Activated gamma-delta T cell (primary cell): ENCODE results near the gene YPEL5.
A peak's percentile ranks its signal among the peaks of the same experiment; 100 is the strongest.
"Not testable (repeated sequence)": the region's sequence is repeated elsewhere in the genome, so short reads cannot be mapped to it uniquely, and the experiment has no call there.

Source experiments
- DNase-seq: peaks from one replicate; lab custom pipeline; 2025; lab: John Stamatoyannopoulos, UW
- total RNA-seq, 2 donors: gene quantifications; one replicate each; lab custom pipeline; 2026; lab: John Stamatoyannopoulos, UW

Gene YPEL5
- 117 to 159 reads per million in 2 donors for total RNA-seq

GRCh38 chr2:30146337-30147195, at the start of gene YPEL5:
Gene YPEL5 (plus strand): TSS chr2:30147007. CDS start chr2:30156652, 9,645 bp downstream.
- peak; percentile 98 for DNase-seq

GRCh38 chr2:30098266-30099005, 48.4 kb upstream of the YPEL5 start:
- DNase-seq: no peak

DNA sequence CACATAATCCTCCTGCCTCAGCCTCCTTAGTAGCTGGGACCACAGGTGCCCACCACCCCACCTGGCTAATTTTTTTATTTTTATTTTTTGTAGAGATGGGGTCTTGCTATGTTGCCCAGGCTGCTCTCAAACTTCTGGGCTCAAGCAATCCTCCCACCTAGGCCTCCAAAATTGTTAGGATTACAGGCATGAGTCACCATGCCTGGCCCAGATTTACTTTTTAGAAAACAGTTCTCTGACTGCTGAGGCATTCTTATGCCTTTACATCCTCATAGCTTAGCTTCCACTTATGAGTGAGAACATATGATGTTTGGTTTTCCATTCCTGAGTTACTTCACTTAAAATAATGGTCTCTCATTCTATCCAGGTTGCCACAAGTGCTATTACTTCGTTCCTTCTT, 47.4 kb upstream of the YPEL5 start:
- not testable (repeated sequence) for DNase-seq

- not testable (repeated sequence) for DNase-seq
Observed at GRCh38 chr2:30100691-30101090, 46.1 kb upstream of the YPEL5 start.

DNA sequence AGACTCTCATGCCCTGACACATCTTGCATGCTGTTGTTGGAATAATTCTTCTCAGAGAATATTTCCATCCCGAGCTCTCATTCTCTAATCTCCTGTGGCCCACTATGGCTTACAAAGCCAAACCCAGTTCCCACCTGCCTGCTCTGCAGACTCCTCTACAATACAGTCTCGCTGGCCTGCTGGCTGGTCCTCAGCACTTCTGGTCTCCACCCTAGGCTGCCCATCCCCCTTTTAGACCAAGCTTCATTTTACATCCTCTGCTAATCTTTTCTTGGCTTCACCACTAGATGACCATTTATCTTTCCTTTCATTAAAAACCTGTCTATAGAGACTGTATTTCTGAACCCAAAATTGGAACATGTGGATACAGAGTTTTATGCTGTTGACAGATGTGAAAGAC, 42.5 kb upstream of the YPEL5 start:
- DNase-seq: no peak

- DNase-seq: no peak
Observed at GRCh38 chr2:30105556-30105955, 41.3 kb upstream of the YPEL5 start.

- DNase-seq: no peak
Observed at GRCh38 chr2:30106543-30106942, 40.3 kb upstream of the YPEL5 start.

GRCh38 chr2:30108192-30108591, 38.6 kb upstream of the YPEL5 start:
- DNase-seq: no peak

GRCh38 chr2:30108851-30109250, 38.0 kb upstream of the YPEL5 start:
- DNase-seq: no peak

- no peak for DNase-seq
Observed at GRCh38 chr2:30109856-30110255, 37.0 kb upstream of the YPEL5 start.

DNA sequence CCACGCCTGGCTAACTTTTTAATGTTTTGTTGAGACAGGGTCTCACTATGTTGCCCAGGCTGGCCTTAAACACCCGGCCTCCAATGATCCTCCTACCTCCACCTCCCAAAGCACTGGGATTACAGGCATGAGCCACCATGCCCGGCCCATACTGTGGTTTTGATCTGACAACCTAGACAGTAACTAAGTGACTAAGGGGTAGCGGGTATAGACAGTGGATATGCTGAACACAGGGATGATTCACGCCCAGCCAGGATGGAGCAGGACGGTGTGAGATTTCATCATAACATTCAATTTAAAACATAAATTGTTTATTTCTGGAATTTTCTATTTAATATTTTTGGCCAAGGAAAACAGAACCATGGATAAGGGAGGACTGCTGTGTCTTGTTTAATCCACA, 36.0 kb upstream of the YPEL5 start:
- DNase-seq: no peak

DNA sequence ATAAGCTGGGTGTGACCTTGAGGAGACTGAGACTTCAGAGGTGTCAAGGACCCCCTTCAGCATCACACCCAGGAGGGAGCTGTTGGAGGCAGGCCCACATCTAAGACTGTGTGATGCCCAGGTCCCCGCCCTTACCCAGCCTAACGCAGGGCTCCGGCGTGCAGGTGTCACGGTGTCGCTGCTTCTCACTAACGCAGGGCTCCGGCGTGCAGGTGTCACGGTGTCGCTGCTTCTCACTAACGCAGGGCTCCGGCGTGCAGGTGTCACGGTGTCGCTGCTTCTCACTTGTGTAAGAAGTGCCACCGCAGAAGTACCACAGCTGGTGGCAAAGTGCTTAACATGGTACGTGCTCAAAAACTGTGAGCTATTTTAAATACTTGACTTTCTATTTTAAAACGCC, 35.6 kb upstream of the YPEL5 start:
- not testable (repeated sequence) for DNase-seq

DNA sequence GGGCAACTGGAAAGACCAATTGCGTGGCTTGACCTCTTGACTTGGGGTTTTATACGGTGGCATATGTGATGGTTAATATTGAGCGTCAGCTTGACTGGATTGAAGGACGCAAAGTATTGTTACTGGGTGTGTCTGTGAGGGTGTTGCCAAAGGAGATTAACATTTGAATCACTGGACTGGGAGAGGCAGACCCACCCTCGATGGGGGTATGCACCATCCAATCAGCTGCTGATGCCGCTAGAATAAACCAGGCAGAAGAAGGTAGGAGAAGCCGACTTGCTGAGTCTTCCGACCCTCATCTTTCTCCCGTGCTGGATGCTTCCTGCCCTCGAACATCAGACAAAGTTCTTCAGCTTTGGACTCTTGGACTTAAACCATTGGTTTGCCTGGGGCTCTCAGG, 34.2 kb upstream of the YPEL5 start:
- no peak for DNase-seq

GRCh38 chr2:30113617-30114293, 33.1 kb upstream of the YPEL5 start:
- DNase-seq: no peak

GRCh38 chr2:30115141-30115980, 31.4 kb upstream of the YPEL5 start:
- no peak for DNase-seq

GRCh38 chr2:30115981-30116285, 30.9 kb upstream of the YPEL5 start:
- DNase-seq: no peak

- DNase-seq: no peak
Observed at GRCh38 chr2:30122362-30122761, 24.4 kb upstream of the YPEL5 start.

GRCh38 chr2:30127016-30127893, 19.6 kb upstream of the YPEL5 start:
- no peak for DNase-seq

DNA sequence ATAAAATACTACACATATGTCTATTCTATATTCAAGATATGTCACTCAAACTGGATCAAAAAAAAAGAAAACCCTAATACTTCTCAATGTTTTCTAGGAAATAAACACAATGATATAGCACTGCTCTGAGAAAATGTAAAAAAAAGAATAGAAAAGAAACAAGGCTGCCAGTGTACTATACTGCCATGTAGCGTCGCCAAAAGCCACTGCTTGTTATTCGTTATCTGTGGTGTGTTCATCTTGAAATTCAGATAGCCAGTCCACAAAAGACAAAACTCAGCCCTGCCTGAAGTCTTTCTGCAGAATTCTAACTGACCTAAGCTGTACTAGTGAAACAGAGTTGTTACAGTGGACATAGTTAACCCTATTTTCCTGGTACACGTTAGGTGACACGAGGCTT, 12.2 kb upstream of the YPEL5 start:
- DNase-seq: no peak

DNA sequence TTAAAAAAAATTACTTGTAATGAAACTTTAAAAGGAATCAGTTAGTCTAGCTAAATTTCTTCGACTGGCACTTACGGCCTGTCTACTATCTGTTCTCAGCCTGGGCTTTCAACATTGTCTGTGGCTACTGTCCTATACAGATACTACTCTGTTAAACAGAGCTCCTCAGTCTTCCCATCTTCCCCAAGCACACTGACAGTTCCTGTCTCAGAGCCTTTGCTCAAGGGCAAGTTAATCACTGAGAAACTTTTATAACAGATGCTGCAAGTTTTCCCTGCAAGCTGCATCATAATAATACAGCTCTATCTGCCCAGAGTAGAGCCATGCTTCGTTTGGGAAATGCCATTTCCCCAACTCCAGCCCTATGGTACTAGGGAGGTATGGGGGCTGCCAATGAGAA, 11.3 kb upstream of the YPEL5 start:
- no peak for DNase-seq
